UCSD-AML1 (cell line): ENCODE measurements around the gene ATP10A.
A peak's percentile ranks its signal among the peaks of the same experiment; 100 is the strongest.

Experiments
- DNase-seq: peaks from one replicate; lab custom pipeline; 2025; ENCODE audit not compliant: unreplicated experiment; lab: John Stamatoyannopoulos, UW

ATP10A gene

GRCh38 chr15:25797035-25797434, 66.1 kb downstream of the ATP10A start:
- no peak for DNase-seq

- DNase-seq = no peak
Observed at GRCh38 chr15:25796395-25796794, 66.7 kb downstream of the ATP10A start.

- peak; percentile 48 for DNase-seq
Observed at GRCh38 chr15:25795712-25796111, 67.4 kb downstream of the ATP10A start.

- DNase-seq = no peak
Observed at GRCh38 chr15:25795061-25795460, 68.1 kb downstream of the ATP10A start.

- peak; percentile 82 for DNase-seq
Observed at GRCh38 chr15:25793354-25794050, 69.6 kb downstream of the ATP10A start.

GRCh38 chr15:25792128-25792527, 71.0 kb downstream of the ATP10A start:
- no peak for DNase-seq

- peak; percentile 40 for DNase-seq
Observed at GRCh38 chr15:25790000-25790660, 73.0 kb downstream of the ATP10A start.

- no peak for DNase-seq
Observed at GRCh38 chr15:25789616-25789999, 73.5 kb downstream of the ATP10A start.

- DNase-seq = no peak
Observed at GRCh38 chr15:25789211-25789610, 73.9 kb downstream of the ATP10A start.

GRCh38 chr15:25787855-25788520, 75.1 kb downstream of the ATP10A start:
- no peak for DNase-seq

GRCh38 chr15:25787381-25787780, 75.7 kb downstream of the ATP10A start:
- no peak for DNase-seq

GRCh38 chr15:25786040-25786439, 77.1 kb downstream of the ATP10A start:
- DNase-seq = no peak

- peak; percentile 43 for DNase-seq
Observed at GRCh38 chr15:25785641-25786025, 77.5 kb downstream of the ATP10A start.

GRCh38 chr15:25784876-25785640, 78.1 kb downstream of the ATP10A start:
- no peak for DNase-seq

GRCh38 chr15:25783607-25784540, 79.3 kb downstream of the ATP10A start:
- DNase-seq = peak; percentile 55

- no peak for DNase-seq
Observed at GRCh38 chr15:25783134-25783533, 80.0 kb downstream of the ATP10A start.

- DNase-seq = no peak
Observed at GRCh38 chr15:25780479-25781255, 82.5 kb downstream of the ATP10A start.

GRCh38 chr15:25778161-25778560, 85.0 kb downstream of the ATP10A start:
- DNase-seq = no peak

- DNase-seq = no peak
Observed at GRCh38 chr15:25777037-25777436, 86.1 kb downstream of the ATP10A start.
